Measurements from ENCODE around the gene KHDC3L.

Gene KHDC3L

GRCh38 chr6:73362358-73362757 lies at the start of gene KHDC3L:
KHDC3L (plus strand) TSS chr6:73362658; CDS start chr6:73362730, 72 bp downstream.
- no peak for DNase-seq

DNA sequence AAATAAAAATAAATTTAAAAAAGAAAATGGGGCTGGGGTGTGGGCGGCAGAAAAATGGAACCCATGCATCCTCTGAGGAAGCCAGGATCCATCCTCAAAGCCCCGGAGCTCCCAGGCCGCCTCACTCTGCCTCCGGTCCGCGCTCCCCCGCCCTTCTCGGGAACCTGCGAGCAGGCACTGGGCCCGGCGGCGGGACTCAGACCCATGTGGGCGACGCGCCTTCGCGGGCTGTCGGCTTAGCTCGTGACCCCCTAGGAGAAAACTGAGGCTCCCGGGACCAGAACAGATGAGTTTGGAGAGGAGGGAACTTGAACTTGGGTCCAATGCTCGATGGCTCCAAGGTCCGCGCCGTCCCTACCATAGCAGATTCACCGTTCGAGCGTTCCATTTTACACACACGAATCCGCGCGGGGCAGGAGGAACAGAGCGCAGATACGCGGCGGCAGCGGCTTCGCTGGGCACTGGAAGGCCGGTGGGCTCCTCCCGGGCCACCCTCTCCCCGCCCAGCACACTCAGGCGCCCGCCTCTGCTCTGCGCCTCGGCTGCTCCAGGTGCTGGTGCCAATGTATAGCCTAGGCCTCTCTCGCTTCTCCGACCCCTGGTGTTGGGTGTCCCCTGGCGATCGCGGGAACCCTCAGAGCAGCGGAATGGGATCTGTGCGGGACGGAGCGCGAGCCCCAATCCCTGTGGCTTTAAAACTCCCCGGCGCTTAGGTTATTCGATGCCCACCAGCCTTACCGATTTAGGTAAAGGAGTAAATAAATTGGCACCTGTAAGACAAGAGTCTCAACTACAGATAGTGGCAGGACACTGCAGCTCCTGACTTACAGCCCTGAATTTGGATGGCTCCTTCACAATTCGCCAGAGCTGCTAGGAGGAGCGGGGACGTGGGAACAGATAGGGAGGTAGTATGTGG lies 47.6 kb upstream of the KHDC3L start:
- no peak for DNase-seq

- DNase-seq = no peak
Measured at GRCh38 chr6:73323323-73323722, 39.1 kb upstream of the KHDC3L start.

GRCh38 chr6:73325656-73326055 lies 36.8 kb upstream of the KHDC3L start:
- no peak for DNase-seq

- no peak for DNase-seq
Measured at GRCh38 chr6:73328790-73329189, 33.7 kb upstream of the KHDC3L start.

DNA sequence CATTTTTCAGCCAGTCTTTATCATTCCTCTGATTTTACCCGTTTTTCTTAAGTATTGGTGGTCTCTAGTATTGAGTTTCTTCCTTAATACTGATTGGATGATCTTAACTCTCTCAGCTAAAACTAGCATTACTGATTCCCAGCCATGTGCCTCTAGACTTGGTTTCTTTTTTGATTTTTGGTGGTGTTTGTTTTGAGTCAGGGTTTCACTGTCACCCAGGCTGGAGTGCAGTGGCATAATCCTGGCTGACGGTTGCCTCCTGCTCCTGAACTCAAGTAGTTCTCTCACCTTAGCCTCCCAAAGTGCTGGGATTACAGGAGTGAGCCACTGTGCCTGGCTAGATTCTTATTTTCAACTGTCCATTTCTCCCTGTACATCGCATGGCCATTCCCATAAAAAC lies 33.3 kb upstream of the KHDC3L start:
- no peak for DNase-seq

GRCh38 chr6:73339340-73339739 lies 23.1 kb upstream of the KHDC3L start:
- DNase-seq = no peak

GRCh38 chr6:73340048-73340447 lies 22.4 kb upstream of the KHDC3L start:
- no peak for DNase-seq

GRCh38 chr6:73341335-73341734 lies 21.1 kb upstream of the KHDC3L start:
- DNase-seq = no peak

DNA sequence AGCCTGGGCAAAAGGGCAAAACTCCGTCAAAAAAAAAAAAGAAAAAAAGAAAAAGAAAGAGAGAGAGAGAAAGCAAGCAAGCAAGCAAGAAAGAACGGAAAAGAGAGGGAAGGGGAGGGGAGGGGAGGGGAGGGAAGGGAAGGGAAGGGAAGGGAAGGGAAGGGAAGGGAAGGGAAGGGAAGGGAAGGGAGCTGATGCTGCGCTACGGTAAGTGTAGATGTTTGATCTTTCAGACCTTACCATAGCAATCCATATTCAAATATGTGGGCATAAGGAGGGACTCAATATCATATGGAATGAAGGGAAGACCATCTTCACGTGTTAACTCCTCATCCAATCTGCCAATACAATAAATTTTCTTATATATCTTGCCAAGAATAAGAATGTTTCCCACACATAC lies 20.3 kb upstream of the KHDC3L start:
- DNase-seq = no peak

GRCh38 chr6:73343164-73343563 lies 19.3 kb upstream of the KHDC3L start:
- DNase-seq = no peak

DNA sequence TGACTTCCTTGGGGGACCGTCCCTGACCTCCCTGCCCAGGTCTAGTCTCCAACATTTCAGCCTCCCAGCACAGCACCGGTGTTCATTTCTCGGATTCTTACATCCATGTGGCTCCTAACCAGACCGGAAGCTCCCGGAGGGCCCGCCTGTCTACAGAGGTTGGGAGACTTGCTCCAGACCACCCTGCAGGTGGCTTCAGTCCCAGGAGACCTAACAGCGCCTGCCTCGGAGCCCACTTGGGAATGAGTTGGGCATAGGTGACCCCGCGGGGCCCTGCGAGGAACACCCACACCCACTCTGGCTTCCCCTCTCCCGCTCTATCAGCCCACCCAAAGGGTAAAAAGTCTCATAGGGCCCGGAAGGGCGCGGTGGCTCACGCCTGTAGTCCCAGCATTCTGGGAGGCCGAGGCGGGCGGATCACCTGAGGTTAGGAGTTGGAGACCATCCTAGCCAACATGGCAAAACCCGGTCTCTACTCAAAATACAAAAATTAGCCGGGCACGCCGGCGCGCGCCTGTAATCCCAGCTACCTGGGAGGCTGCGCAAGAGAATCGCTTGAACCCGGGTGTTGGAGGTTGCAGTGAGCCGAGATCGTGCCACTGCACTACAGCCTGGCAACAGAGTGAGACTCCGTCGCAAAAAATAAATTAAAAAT lies 13.8 kb upstream of the KHDC3L start:
- no peak for DNase-seq

- no peak for DNase-seq
Measured at GRCh38 chr6:73349311-73349710, 13.1 kb upstream of the KHDC3L start.

- no peak for DNase-seq
Measured at GRCh38 chr6:73353636-73354593, 8.5 kb upstream of the KHDC3L start, which contains the start of gene DPPA5. DPPA5 (minus strand) TSS chr6:73354276; CDS start chr6:73354225, 51 bp downstream.

DNA sequence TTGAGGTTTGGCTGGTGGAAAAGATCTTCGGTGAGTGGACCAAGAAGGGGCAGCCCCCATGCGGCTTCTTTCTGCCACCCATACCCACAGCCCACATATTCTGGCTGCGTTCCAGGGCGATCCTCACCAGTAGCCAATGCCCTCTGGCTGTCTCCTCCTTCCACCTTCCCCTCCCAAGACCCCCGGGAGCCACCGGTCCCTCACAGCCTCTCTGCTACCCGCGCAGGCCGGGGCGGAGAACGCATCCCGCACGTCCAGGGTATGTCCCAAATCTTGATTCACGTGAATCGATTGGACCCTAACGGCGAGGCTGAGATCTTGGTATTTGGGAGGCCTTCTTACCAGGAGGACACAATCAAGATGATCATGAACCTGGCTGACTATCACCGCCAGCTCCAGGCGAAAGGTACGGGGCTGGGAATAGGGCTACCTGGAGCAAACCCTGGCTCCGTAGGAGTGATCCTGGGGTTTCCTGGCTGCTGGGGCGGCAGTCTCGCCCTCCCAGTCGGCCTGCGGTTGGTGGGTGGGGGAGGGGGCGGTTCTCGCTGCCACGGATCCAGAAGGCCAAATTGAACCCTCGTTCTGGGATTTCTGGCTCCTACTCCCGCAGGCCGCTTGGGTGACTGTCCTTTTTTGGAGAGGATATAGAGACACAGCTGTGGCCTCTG lies 545 bp downstream of the KHDC3L start:
- DNase-seq = no peak

DNA sequence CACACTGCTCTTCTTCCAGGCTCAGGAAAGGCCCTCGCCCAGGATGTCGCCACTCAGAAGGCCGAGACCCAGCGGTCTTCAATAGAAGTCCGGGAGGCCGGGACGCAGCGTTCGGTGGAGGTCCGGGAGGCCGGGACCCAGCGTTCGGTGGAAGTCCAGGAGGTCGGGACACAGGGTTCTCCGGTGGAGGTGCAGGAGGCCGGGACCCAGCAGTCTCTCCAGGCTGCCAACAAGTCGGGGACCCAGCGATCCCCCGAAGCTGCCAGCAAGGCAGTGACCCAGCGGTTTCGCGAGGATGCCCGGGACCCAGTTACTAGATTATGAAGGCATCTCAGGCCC lies 1.0 kb downstream of the KHDC3L start:
- no peak for DNase-seq

- DNase-seq = no peak
Measured at GRCh38 chr6:73364121-73364520, 1.7 kb downstream of the KHDC3L start.

DNA sequence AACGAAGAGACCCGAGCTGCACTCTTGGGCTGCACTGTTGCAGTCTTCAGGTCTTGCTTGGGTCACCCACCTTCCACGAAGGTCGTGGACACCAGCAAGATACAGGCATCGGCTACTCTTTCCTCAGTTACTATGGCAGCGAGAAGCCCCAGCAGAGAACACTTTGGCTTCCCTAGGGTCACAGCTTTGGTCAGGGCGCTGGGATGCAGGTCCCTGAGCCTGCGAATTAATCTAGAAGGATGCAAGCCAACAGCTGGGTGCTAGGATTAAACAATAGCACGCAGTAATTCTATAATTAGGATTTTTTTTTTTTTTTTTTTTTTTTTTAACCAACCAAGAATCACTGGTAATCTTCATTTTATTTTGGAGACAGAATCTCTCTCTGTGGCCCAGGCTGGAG lies 2.1 kb downstream of the KHDC3L start:
- DNase-seq = no peak

GRCh38 chr6:73367761-73368355 lies 5.4 kb downstream of the KHDC3L start:
- no peak for DNase-seq

DNA sequence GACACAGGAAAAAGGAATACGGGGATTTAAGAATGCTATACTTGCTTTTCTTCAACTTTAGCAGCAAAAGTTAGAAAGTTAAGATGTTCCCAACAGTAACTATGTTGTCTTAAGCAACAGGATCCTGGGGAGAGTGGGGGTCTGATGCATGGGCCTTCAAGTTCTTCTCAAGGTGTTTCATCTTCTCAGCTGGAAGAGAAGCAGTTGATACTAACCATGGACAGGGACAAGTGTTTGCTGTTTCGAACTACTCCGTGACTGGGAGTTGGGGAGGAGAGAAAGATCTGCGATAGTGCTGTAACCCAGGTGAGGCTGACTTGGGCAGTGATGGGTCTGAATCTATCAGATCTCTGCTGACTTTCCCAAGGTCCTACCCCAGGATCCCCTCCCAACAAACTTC lies 6.2 kb downstream of the KHDC3L start:
- no peak for DNase-seq

DNA sequence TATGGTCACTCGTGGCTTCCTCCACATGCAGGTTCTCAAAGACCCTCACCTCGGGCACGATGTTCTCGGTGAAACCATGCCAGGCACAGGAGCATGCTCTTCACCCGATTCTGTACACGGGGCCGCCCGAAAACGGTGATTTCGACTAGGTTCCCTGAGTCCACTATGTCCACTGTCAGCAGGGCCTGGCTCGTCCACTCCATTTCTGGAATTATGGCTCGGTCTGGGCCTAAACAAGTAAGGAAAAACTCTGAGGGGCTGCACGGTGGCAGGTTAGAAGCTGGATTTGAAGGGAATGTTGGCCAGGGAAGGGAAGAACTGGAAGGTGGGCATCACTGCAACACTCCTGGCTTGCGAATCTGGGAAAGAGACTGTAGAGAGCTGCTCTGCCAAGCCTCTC lies 6.7 kb downstream of the KHDC3L start:
- DNase-seq = no peak

GRCh38 chr6:73369563-73369962 lies 7.1 kb downstream of the KHDC3L start, which contains the start of gene OOEP:
OOEP (minus strand) TSS chr6:73369897; CDS start chr6:73369792, 105 bp downstream.
- DNase-seq = no peak

All from stimulated activated CD4-positive, alpha-beta T cell treated with anti-CD3 and anti-CD28 coated beads, Interleukin-4, amount 100 ng/mL, for 4 hours (primary cell).